K562 (cell line): ENCODE data around the gene SPPL3. TPM values are rescaled to one million over a fixed set of nuclear protein-coding genes. Genes with fewer than 3 reads are reported as not detected.
A peak's percentile ranks its signal among the peaks of the same experiment; 100 is the strongest.

ENCODE experiments used
- HCFC1 ChIP-seq: IDR thresholded peaks from 2 replicates; pipeline ENCODE4 v1.6.1; 2012; ENCODE audit warnings: low read depth, low read length, improper control_type of control experiment
- HDAC1 ChIP-seq, 2 experiments: fragments of 450-650 bp; IDR thresholded peaks; 2 replicates each; pipeline ENCODE4 v1.6.1; 2016 to 2017; ENCODE audit warnings: inconsistent platforms in 1 of 2, mild to moderate bottlenecking in 1 of 2, moderate library complexity in 1 of 2
- HEY1 ChIP-seq: fragments of 250-450 bp; sonication (Bioruptor Pico); IDR thresholded peaks from 2 replicates; pipeline ENCODE4 v1.5.0; 2020; ENCODE audit warnings: mild to moderate bottlenecking, moderate library complexity, borderline replicate concordance
- HNRNPK ChIP-seq: fragments of 200-400 bp; formaldehyde crosslinking; IDR thresholded peaks from one replicate; pipeline ENCODE4 v1.6.1; 2018; ENCODE audit warnings: mild to moderate bottlenecking, low read depth, low read length; ENCODE audit not compliant: poor library complexity, severe bottlenecking
- OTX1 ChIP-seq: fragments of 450-650 bp; formaldehyde crosslinking; IDR thresholded peaks from 2 replicates; pipeline ENCODE4 v1.4.0; 2022; ENCODE audit warnings: mild to moderate bottlenecking
- SIN3B ChIP-seq: fragments of 450-650 bp; IDR thresholded peaks from 2 replicates; pipeline ENCODE4 v1.6.1; 2017; ENCODE audit warnings: low read depth, mild to moderate bottlenecking, moderate library complexity
- SMARCC2 ChIP-seq: fragments of 450-650 bp; IDR thresholded peaks from 2 replicates; pipeline ENCODE4 v1.6.1; 2017; ENCODE audit warnings: antibody characterized with exemption, moderate library complexity, mild to moderate bottlenecking, low read depth
- TAF15 ChIP-seq: fragments of 200-400 bp; formaldehyde crosslinking; IDR thresholded peaks from 2 replicates; pipeline ENCODE4 v1.6.1; 2017; ENCODE audit warnings: mild to moderate bottlenecking, low read depth, low read length, moderate library complexity
- U2AF1 ChIP-seq: fragments of 200-400 bp; formaldehyde crosslinking; optimal IDR thresholded peaks from 2 replicates; pipeline ENCODE3; 2017; ENCODE audit warnings: mild to moderate bottlenecking, low read depth, low read length, moderate library complexity
- XRCC4 ChIP-seq: IDR thresholded peaks from one replicate; pipeline ENCODE4 v1.6.1; 2011; ENCODE audit not compliant: insufficient read depth, insufficient read length; ENCODE audit errors: extremely low read depth
- ZBTB11 ChIP-seq, 3 experiments: fragments of 200-800 bp in 1 of 3; fragments of 250-450 bp in 1 of 3; fragments of 450-650 bp in 1 of 3; sonication (Bioruptor Pico) in 1 of 3; sonication (Bioruptor generic) in 1 of 3; formaldehyde crosslinking in 1 of 3; IDR thresholded peaks; 2 replicates each; pipeline versions ENCODE4 v1.6.1 to v1.8.0; 2016 to 2022; ENCODE audit warnings: mild to moderate bottlenecking in 2 of 3, missing genetic modification characterization in 2 of 3, missing compliant biosample characterization in 1 of 3, moderate library complexity in 1 of 3
- ZBTB17 ChIP-seq: fragments of 450-650 bp; formaldehyde crosslinking; IDR thresholded peaks from 2 replicates; pipeline ENCODE4 v1.4.0; 2020; ENCODE audit warnings: mild to moderate bottlenecking
- ZC3H11A ChIP-seq: IDR thresholded peaks from 2 replicates; pipeline ENCODE4 v1.6.1; 2012; ENCODE audit warnings: low read depth, low read length, improper control_type of control experiment
- ZMIZ1 ChIP-seq, 2 experiments: fragments of 150-350 bp in 1 of 2; IDR thresholded peaks; 2 replicates each; pipeline ENCODE4 v1.6.1; 2012 to 2016; ENCODE audit warnings: low read depth in 2 of 2, low read length in 2 of 2, mild to moderate bottlenecking in 1 of 2, moderate library complexity in 1 of 2
- ZNF512 ChIP-seq: IDR thresholded peaks from 2 replicates; pipeline ENCODE4 v1.6.1; 2016; ENCODE audit warnings: missing genetic modification characterization, missing compliant biosample characterization
- ZNF77 ChIP-seq: fragments of 250-450 bp; sonication (Bioruptor Pico); IDR thresholded peaks from 2 replicates; pipeline ENCODE4 v1.5.0; 2020
- polyA plus RNA-seq, 8 experiments: library from polyadenylated mRNA; depleted of rRNA in 4 of 8; stranded (reverse) in 5 of 8; unstranded in 3 of 8; fragments of >200 nt; fragmentation: Nextera tagmentation in 2 of 8; fragmentation: Illumina TruSeq in 1 of 8; extraction: Ambion mirVana in 2 of 8; extraction: Trizol in 1 of 8; gene quantifications; 2 replicates each; pipeline versions ENCODE4 v1.2.1 to v1.2.3, GENCODE V29; 2011 to 2014; ENCODE audit warnings: inconsistent platforms in 1 of 8, missing spikeins in 1 of 8
- total RNA-seq, 7 experiments: library from RNA; depleted of rRNA in 6 of 7; stranded (reverse); fragments of >200 nt in 6 of 7; fragmentation: Illumina TruSeq in 2 of 7; extraction: Trizol in 2 of 7; gene quantifications; 2 replicates each; pipeline versions ENCODE4 v1.2.1 to v1.2.3, GENCODE V29; 2011 to 2021; ENCODE audit warnings: low replicate concordance in 1 of 7

The SPPL3 gene
- total and polyA plus RNA-seq, 9 of the 15 experiments (the other 6 are each of a cell fraction or from before 2014, with no cell fraction given) = 2.9 to 32.1 (median 7.1) TPM

GRCh38 chr12:120904197-120904773, at the start of gene SPPL3 (continued):
- TF ChIP-seq ZNF512 (tag) = no peak
- TF ChIP-seq SIN3B = no peak; the same call in 1 of the 2 replicates
- no peak; a peak in 1 of 6 replicates for TF ChIP-seq ZBTB11 (CRISPR knock-in tag; IDR thresholded peaks at IDR 0.05)
- no peak for TF ChIP-seq ZNF77
- no peak for TF ChIP-seq OTX1 (CRISPR knock-in tag)
- no peak for TF ChIP-seq ZC3H11A
- TF ChIP-seq HDAC1 (IDR thresholded peaks at IDR 0.05) = peak in 1 of 2 experiments; percentile 62; a peak in 2 of 4 replicates
- no peak for TF ChIP-seq HEY1 (CRISPR knock-in tag)
- TF ChIP-seq XRCC4 = no peak
- no peak for TF ChIP-seq HNRNPK
- TF ChIP-seq HCFC1 = peak; percentile 41; the same call in 1 of the 2 replicates
- TF ChIP-seq ZMIZ1 (IDR thresholded peaks at IDR 0.05; ENCODE audit: low read depth in 2 of 2, low read length in 2 of 2) = no peak
- no peak for TF ChIP-seq U2AF1
- no peak for TF ChIP-seq TAF15
- TF ChIP-seq ZBTB17 (CRISPR knock-in tag) = no peak
- TF ChIP-seq SMARCC2 = no peak
